GM11168 (cell line): ENCODE measurements around the gene LY6G6F.

Experiments used
- in situ Hi-C: fragments of 300-500 bp; cut with MboI; formaldehyde crosslinking; loops from one replicate; pipeline ENCODE4 v1.12.0; 2022; ENCODE audit warnings: low sequenced_read_pairs; ENCODE audit not compliant: unreplicated experiment

The LY6G6F gene, protein sequence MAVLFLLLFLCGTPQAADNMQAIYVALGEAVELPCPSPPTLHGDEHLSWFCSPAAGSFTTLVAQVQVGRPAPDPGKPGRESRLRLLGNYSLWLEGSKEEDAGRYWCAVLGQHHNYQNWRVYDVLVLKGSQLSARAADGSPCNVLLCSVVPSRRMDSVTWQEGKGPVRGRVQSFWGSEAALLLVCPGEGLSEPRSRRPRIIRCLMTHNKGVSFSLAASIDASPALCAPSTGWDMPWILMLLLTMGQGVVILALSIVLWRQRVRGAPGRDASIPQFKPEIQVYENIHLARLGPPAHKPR

DNA sequence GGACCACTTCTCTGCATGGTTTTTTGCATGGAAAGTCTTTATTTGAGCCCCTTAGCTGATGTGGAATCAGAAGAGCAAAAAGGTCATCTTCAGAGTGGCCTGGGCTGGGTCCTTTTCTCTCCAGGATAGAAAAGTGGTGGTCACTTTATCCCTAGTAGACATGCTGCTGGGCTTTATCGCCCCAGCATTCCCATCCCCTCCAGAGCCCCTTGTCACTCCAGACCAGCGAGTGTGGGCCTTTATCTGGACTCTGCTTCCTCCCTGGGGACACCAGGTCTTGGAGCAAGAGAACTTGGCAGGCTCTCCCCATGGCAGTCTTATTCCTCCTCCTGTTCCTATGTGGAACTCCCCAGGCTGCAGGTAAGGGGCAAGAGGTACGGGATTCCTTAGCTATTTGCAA, at the start of gene LY6G6F:
TSS of gene LY6G6F (plus strand) at position 268 of the 400 bp plus-strand sequence. CDS start at position 309, 41 bp downstream.
- in situ Hi-C loops = no loop called here

DNA sequence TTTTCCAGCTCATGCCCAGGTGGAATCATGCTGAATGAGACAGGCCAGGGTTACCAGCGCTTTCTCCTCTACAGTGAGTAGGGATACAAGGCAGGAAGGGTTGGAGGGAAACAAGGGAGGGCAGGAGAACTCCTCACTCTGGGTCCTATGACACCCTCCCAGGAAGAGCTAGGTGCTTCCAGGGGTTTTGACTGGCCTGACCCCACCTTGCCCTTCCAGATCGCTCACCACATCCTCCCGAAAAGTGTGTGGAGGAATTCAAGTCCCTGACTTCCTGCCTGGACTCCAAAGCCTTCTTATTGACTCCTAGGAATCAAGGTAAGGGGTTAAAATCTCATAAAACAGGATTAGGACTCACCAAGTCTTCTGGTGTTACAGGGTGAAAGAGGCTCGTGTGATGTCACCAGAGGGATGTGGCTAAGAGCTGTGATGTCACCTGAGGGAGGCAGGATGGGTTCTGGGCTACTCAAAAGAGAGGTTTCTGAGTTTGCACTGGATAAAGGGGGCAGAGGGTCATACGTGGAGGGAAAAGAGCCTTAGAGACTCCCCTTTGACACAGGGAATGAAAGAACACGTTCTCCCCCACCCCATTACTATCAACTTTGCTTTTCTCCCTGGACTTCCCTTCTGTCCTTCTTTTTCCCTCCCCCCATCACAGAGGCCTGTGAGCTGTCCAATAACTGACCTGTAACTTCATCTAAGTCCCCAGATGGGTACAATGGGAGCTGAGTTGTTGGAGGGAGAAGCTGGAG, 49.1 kb upstream of the LY6G6F start:
- in situ Hi-C loops = no loop called here

DNA sequence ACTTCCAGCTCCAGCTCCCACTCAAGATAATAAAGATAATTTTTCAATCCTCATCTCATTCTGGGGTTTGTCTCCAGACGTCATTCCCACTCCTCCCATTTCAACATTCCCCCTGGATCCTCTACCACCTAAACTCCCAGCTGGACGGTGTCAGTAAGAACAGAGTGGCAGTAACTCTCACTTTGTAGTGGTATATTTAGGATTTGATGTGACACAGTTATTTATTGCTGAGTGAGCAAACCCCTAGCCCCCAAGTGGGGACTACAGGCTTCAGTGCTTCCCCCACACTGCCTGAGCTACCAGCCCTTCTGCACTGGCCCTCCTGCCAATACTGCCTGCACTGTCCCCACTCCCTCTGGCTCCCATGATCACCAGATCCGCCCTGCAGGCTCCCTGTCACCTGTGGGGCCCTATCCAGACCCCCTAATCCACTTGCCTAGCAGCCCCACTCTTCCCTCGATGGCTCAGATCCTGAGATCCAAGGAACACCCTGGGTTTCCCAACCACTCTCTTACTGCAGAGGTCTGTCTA, 48.4 kb upstream of the LY6G6F start:
- in situ Hi-C loops = no loop called here

DNA sequence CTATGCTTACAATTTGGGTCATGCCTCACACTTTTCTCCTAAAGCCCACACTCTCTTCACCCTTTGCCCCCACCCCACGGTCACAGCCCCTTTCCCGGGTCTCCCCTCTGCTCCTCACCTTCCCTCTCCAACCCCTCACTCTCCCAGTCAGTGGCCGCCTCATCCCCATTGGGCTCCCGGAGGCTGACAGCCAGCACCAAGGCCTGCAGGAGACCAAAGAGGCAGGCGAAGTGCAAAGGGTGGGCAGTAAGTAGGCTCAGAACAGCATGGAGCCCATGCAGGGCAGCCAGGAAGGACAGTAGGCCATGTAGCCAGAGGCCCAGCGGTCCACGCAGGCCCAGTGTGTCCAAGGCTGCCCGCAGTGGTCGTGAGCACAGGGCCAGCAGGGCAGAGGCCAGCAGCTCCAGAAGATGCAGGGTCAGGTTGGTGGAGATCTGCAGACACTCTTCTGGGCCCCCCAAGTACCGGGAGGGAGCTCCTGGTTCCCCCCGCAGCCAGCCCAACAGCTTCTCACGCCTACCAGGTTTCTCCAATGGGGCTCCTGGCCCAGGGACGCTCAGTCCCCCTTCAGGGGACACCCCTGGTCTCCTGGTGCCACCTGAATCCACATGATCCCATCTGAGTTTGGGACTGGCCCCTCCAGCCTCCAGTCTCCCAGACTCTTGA, 47.5 kb upstream of the LY6G6F start:
- in situ Hi-C loops = no loop called here

DNA sequence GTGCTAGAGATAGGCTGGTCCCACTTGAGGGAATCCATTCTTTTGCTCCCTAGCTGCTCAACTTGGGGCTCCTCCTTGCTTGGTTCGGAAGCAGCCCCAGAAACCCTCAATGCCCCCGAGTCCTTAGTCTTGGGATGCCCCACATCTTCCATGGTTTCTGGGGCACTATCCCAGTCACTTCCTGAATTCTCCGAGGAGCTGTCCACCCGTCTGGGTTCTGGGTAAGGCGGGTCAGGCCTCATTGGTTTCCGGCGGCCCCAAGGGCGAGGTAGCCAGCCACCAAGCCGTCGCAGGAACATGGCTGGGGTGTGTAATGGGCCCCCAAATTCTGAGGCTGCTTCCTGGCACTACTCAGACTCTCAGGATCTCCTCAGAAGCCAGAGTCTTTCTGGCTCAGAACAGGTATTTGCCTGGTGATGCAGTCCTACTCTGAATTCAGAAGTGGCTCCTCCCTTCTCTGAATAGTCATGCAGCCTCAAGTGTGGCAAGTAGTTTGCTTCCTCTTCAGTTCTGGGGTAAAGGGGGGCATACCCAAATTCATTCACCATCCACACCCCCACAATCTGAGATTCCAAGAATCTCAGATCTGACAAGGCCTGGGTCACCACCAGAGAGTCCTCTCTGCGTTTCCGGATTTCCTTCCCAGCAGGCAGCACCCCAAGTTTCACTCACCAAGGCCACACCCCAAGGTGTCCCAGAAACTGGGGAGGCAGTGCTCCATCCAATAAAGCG, 46.9 kb upstream of the LY6G6F start:
- in situ Hi-C loops = no loop called here

DNA sequence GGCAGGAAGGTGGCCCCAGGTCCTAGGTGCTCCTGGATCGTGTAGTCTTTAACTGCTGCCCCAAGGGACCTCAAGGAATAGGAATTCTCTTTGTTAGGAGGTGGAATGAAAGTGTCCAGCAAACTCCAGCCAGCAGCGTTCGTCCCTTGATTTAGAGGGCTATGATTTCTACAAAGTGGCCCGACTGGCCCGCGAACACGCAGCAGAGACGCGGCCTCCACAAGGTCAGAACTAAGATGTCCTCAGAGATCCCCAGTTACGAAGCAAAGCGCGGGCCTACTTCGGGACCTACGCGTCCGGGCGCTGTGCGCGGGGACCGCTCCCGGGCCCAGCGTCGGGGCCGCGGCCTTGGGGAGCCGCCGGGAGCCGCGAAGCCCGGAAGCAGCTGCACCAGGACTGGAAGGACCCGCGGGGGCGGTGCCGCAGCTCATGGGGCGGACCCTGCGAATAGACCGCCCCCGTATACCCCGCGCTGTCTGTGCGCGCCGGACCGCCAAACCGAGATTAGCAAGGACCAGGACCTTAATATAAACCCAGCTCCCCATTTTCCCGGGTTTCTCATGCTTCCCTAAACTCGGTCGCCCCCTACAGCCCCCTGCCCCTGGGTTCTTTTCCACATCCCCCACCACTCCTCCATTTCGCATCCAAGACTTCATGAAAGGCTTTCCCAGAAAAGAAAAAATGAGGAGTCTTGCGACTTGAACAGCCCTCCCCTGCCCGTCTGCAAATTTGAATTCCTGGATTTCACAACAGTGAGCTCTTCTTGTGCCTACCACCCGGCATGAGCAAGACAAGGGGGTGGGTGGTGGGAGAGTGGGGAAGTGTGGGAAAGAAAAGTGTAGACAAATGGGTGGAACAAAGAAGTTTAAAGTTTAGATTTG, 46.0 kb upstream of the LY6G6F start, which contains the start of gene C6orf47:
TSS of gene C6orf47 (minus strand) at position 398 of the 881 bp plus-strand sequence. CDS start 831 bp downstream, outside the sequence.
- in situ Hi-C loops = no loop called here

DNA sequence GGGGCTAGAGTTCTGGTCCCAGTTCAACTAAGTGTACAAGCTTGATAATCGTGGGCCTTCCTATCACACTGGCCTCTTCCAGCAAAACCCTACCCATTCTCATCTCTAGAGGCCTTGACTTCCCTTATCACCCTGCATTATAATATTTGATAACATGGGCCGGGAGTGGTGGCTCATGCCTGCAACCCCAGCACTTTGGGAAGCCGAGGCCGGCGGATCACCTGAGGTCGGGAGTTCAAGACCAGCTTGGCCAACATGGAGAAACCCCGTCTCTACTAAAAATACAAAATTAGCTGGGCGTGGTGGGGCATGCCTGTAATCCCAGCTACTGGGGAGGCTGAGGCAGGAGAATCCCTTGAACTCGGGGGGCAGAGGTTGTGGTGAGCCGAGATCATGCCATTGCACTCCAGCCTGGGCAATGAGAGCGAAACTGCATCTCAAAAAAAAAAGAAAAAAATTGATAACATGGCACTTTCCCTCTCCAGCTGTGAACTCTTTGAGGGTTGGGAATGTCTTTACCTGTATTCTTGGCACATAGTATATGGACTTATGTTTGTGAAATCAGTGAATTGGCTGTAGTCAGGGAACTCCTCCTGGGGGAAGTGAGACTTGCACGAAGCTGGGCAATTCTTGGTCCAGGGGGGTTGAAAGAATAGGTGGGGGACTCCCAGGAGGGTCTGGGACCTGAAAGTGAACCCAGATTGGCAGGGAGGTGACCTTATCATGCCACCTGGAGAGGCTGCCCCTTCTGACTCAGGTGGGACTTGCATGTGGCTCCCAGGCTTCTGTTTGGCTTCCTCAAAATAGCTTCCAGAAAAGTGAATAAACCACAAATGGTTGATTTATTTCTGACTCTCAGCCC, 45.2 kb upstream of the LY6G6F start:
- in situ Hi-C loops = no loop called here

DNA sequence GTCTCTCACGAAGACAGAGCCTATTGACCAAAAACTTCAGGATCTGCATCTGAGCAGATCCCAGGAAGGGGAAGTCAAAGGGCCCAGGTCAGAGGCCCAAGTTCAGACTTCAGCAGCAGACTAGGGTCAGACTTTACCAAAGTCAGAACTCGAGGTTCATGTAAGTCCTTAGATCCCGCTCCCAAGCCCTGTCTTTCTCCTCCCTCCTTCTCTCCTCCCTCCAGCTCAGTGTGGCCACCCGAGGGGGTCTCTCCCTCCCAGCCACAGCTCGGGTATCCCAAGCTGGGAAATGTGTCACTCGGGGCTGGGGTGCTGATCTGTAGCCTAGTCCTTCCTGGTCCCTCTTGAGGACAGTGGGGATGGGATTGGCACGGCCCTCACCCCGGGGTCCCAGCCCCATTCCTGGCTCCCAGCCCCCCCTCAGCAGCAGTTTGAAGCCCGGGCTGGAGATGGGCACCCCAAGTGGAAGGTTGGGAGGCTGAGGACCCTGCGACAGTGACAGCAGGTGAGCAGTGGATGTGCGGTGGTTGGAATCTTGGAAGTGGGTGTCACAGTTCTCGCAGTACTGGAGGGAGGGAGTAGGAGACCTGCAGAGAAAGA, 44.4 kb upstream of the LY6G6F start:
- in situ Hi-C loops = no loop called here

DNA sequence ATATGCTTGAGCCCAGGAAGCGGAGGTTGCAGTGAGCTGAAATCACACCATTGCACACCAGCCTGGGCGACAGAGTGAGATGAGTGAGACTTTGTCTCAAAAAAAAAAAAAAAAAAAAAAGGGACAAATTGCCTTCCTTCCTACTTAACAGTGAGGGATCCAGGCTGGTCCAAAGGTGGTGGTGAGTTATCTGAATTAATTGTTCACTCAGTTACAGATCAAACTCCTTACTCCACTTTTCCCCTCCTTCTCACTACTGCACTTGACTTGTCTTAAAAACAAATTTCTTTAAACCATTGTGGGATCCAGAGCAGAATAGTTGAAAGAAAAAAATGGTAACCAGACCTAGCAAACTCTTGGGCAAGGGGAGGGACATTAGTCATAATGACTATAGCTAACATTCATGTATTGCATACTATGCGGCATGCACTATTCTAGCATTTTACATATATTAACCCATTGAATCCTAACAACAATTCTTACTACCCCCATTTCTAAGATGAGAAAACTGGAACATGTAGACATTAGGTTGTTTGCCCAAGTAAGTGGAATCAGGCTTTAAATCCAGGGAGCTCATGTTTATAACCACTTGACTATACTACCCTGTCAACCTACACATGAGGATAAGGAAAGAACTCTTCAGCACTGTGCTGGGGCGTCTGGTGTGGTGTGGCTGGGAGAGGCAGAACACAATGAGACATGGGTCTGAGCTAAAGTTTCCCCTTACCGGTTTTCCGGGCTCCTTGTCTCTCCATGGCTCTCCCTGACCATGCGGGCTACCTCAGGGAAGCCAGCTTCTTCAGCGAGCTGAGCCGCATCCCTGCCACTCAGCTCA, 43.3 kb upstream of the LY6G6F start:
- in situ Hi-C loops = no loop called here

DNA sequence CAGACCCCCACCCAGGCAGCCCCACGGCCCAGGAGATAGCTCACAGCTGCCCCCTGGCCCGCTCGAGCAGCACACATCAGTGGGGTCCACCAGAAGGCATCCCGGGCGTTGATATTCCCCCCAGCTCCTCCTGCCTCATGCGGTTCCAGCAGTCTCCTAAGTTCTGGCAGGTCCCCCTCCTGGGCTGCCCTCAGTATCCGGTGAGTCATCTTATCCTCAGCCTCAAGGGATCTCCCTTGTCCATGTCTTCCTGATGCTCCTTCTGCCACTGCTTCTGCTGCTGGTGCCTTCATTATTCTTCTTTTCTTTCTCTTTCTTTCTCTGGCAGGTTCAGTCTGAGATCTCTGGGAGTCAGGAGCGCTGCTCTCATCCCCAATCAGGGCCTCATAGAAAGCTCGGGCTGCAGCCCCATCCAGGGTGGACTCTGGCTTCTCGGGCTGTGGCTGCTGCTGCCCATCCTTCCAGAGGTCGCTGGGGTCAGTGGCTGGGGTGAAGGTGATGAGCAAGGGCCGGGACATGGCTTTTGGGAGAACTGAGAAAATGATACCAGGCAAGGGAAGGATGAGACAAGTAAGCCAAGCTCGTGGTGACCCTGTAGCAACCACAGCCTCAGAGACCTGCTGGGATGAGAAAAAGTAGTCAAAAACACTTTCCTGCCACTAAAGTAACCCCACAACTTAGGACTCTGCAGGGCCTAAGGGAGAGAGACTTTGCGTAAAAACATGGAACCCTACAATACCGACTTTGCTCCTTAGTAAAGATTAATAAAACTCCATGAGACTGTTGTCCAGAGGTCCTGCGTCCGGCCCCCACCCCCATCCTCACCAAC, 42.5 kb upstream of the LY6G6F start:
- in situ Hi-C loops = no loop called here

DNA sequence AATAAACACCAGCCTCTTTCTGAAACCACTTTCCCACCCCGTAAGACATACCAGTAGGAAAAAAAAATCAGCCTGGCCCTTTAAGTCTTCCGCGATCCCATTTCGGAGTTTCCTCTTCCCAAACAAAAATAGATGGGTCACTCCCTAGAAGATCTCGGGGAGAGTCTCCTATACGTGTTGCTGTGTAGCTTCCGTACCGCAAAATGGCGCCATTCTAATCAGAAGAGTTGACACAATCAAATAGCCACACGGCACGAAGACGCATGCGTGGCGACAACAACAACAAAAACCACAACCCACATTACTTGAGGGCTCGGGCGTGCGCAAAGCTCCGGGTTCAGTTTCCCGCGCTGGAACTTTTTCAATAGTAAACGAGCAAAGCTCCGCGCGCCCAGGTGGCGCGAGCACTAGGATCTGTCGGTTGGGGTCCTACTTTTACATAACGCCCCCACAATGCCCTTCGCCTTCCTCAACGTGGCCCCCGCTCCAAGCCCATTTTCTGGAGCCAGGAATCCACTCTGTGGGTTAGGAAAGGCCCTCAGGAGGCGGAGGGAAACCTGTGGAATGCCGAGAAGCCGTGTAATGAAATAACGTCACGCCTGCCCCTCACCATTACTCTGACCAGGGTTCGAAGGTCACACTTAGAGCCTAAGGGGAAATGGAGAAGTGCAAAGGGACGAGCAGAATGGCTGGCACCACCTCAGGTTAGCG, 41.7 kb upstream of the LY6G6F start, which contains the start of gene GPANK1:
TSS of gene GPANK1 (minus strand) at position 208 of the 711 bp plus-strand sequence. CDS start 519 bp downstream, outside the sequence.
- in situ Hi-C loops = no loop called here

DNA sequence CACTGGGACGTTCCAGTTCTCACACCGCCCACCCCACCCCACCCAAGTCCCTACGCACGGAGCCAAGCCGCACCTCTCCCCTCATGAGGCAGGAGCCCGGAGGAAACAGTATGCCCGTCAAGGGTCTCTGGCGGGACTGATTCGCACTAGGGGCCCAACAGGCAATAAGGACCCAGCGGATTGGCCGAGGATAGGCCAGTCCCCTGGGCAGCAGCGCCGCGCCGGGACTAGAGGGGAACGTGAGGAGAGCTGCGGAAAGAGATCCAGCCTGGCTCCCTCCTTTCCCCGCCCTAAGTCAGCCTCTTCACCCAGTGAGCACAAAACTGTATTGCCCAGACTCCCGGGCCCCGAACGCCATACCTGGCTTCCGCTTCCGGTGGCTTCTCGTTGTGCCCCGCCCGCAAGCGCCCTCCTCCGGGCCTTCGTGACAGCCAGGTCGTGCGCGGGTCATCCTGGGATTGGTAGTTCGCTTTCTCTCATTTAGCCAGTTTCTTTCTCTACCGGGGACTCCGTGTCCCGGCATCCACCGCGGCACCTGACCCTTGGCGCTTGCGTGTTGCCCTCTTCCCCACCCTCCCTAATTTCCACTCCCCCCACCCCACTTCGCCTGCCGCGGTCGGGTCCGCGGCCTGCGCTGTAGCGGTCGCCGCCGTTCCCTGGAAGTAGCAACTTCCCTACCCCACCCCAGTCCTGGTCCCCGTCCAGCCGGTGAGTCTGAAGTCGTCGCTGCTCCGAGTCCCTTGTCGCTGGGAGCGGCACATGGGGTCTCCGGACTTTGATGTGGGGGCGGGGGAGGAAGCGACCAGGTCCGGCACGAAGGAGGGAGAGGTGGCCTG, 40.9 kb upstream of the LY6G6F start, which contains the start of gene CSNK2B:
TSS of gene CSNK2B (plus strand) at position 580 of the 836 bp plus-strand sequence. CDS start 752 bp downstream, outside the sequence.
- in situ Hi-C loops = no loop called here

DNA sequence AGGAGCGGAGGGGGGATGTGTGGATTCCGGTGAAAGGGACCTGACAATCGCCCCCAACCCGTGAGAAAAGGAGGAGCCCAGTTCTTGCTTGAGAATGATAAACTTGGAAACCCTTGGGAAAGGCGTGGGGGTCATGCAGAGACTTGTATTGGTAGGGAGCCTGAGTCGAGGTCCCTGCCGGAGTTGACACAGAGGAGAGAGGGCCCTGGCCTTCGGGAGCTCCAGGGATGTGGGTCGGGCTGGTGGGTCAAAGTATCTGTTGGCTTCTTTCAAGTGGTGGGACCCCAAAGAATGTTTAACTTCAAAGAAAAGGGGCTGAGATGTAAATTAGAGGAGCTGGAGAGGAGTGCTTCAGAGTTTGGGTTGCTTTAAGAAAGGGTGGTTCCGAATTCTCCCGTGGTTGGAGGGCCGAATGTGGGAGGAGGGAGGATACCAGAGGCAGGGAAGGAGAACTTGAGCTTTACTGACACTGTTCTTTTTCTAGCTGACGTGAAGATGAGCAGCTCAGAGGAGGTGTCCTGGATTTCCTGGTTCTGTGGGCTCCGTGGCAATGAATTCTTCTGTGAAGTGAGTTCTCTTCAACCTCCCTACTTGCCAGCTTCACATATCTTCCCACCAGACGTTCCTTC, 40.2 kb upstream of the LY6G6F start:
- in situ Hi-C loops = no loop called here

DNA sequence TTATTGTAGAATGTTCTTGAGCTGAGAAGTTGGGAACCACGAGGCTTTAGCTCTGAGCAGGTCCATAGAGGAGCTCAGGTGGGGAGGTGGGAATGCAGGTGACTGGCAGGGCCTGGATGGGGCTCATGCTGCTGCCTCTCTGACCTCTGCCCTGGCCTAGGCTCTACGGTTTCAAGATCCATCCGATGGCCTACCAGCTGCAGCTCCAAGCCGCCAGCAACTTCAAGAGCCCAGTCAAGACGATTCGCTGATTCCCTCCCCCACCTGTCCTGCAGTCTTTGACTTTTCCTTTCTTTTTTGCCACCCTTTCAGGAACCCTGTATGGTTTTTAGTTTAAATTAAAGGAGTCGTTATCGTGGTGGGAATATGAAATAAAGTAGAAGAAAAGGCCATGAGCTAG, 37.0 kb upstream of the LY6G6F start, which contains the start of gene LY6G5B:
TSS of gene LY6G5B (plus strand) at position 301 of the 400 bp plus-strand sequence. CDS start 975 bp downstream, outside the sequence.
- in situ Hi-C loops = no loop called here
